ENCODE measurements around the gene MDP1.

DNA sequence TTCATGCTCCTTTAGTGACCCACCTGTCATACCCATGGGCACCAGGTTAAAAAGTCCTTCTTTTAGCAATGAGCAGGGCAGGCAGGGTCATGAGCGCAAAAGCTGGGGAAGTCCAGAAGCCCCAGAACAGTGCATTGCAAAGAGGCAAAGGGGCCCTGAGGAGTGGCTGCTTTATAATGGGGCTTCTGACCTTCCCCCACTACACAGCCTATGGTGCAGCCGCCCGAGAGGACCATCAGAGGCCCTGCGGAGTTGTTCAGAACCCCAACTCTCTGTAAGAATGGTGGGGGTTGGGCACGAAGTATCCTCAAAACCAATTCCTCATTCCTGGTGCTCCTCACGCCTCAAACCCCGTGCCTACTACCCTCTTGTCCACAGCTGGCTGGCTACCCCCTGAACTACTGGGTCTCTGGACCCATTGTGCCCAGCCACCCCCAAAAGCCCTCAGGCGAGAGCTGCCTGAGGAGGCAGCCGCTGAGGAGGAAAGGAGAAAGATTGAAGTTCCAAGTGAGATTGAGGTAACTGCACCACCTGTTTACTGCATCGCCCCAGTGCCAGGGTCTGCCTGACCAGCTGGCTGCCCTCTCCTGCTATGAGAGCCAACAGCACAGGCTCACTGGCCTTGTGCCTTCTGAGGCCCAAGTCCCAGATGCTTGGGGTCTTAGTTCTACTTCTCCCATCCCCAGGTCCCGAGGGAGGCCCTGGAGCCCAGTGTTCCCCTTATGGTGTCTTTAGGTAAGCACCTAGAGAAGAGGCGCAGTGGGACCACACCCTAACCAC is 37.3 kb downstream of the MDP1 start:
- TF ChIP-seq, protein P1, sequence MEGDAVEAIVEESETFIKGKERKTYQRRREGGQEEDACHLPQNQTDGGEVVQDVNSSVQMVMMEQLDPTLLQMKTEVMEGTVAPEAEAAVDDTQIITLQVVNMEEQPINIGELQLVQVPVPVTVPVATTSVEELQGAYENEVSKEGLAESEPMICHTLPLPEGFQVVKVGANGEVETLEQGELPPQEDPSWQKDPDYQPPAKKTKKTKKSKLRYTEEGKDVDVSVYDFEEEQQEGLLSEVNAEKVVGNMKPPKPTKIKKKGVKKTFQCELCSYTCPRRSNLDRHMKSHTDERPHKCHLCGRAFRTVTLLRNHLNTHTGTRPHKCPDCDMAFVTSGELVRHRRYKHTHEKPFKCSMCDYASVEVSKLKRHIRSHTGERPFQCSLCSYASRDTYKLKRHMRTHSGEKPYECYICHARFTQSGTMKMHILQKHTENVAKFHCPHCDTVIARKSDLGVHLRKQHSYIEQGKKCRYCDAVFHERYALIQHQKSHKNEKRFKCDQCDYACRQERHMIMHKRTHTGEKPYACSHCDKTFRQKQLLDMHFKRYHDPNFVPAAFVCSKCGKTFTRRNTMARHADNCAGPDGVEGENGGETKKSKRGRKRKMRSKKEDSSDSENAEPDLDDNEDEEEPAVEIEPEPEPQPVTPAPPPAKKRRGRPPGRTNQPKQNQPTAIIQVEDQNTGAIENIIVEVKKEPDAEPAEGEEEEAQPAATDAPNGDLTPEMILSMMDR (IDR thresholded peaks at IDR 0.05): no peak
- no peak for TF ChIP-seq POLR2AphosphoS5 (IDR thresholded peaks at IDR 0.05)
- TF ChIP-seq POLR2A (IDR thresholded peaks at IDR 0.05): no peak
